ENCODE results near the gene ZDHHC17. TPM values are rescaled to one million over a fixed set of nuclear protein-coding genes. Genes with fewer than 3 reads are reported as not detected.

ZDHHC17 gene
- total RNA-seq, 1 experiment from 2014 or later: 35.3 TPM

DNA sequence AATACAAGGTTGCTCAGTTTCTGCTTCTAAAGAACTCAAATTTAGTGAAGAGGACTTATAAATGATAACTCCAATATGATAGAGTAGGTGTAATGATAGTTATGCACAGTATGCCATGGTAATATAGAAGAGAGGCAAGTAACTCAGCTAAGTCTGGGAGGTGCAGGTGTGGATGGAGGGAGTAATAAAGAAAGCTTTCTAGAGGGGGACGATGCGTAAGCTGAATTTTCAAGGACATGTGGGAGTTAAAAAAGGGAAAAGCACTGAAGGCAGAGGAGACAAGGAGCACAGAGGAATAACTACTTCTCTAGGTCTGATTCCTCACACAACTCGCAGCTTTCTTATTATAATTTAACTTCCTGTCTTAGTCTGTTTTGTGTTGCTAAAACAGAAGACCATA lies 49.1 kb upstream of the ZDHHC17 start:
- no peaks in the 10 kb centered on the region for H3K36me3 ChIP-seq (ENCODE audit: low read depth, low read length)
- no TSS peak for BruUV-seq (replicated peaks)
- ATAC-seq: no peak
- no peak for DNase-seq
- H3K4me3 ChIP-seq (ENCODE audit: low read length): no peak overlapping the region
- H2AFZ ChIP-seq (ENCODE audit: low read length): no peak overlapping the region
- H3F3A ChIP-seq (ENCODE audit: low read length, unreplicated experiment): no peaks in the 10 kb centered on the region
- H3K79me2 ChIP-seq (ENCODE audit: low read length): no peaks in the 10 kb centered on the region
- H3K4me2 ChIP-seq (ENCODE audit: low read length): no peak overlapping the region
- no peak overlapping the region for H3K9ac ChIP-seq (ENCODE audit: low read length)
- H3K27me3 ChIP-seq (ENCODE audit: low read length): no peaks in the 10 kb centered on the region
- intact Hi-C loops (cut with micrococcal nuclease): no loop called here
- no peaks in the 10 kb centered on the region for H3K9me3 ChIP-seq (ENCODE audit: low read length)
- CTCF ChIA-PET: no interaction called here
- no peaks in the 10 kb centered on the region for H3K9me2 ChIP-seq (replicated peaks; ENCODE audit: low read length)
- no peak overlapping the region for H3K27ac ChIP-seq (ENCODE audit: low read length)
- H3K4me1 ChIP-seq (ENCODE audit: insufficient read depth, low read length): peaks cover 5% of the 10 kb centered on the region
- TF ChIP-seq EZH2phosphoT487 (IDR thresholded peaks at IDR 0.05; ENCODE audit: borderline replicate concordance, low read length) (no peak), EZH2 (IDR thresholded peaks at IDR 0.05; ENCODE audit: low read length, unreplicated experiment) (no peak)
- TF ChIP-seq, protein P1, sequence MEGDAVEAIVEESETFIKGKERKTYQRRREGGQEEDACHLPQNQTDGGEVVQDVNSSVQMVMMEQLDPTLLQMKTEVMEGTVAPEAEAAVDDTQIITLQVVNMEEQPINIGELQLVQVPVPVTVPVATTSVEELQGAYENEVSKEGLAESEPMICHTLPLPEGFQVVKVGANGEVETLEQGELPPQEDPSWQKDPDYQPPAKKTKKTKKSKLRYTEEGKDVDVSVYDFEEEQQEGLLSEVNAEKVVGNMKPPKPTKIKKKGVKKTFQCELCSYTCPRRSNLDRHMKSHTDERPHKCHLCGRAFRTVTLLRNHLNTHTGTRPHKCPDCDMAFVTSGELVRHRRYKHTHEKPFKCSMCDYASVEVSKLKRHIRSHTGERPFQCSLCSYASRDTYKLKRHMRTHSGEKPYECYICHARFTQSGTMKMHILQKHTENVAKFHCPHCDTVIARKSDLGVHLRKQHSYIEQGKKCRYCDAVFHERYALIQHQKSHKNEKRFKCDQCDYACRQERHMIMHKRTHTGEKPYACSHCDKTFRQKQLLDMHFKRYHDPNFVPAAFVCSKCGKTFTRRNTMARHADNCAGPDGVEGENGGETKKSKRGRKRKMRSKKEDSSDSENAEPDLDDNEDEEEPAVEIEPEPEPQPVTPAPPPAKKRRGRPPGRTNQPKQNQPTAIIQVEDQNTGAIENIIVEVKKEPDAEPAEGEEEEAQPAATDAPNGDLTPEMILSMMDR (conservative IDR thresholded peaks at IDR 0.05; ENCODE audit: low read depth, low read length): no peak
- H4K20me1 ChIP-seq (ENCODE audit: low read length): no peaks in the 10 kb centered on the region
- POLR2A ChIA-PET (ENCODE audit: unreplicated experiment): no interaction called here

- Histone ChIP-seq H2AFZ (ENCODE audit: low read length) (no peak overlapping the region), H3K36me3 (ENCODE audit: low read depth, low read length) (no peaks in the 10 kb centered on the region), H3K9ac (ENCODE audit: low read length) (no peak overlapping the region), H3K79me2 (ENCODE audit: low read length) (no peaks in the 10 kb centered on the region), H3K4me3 (ENCODE audit: low read length) (no peak overlapping the region), H3K9me2 (replicated peaks; ENCODE audit: low read length) (no peaks in the 10 kb centered on the region), H3K4me2 (ENCODE audit: low read length) (no peak overlapping the region), H4K20me1 (ENCODE audit: low read length) (no peaks in the 10 kb centered on the region), H3K27me3 (ENCODE audit: low read length) (no peaks in the 10 kb centered on the region), H3K9me3 (ENCODE audit: low read length) (no peaks in the 10 kb centered on the region), H3F3A (ENCODE audit: low read length, unreplicated experiment) (no peaks in the 10 kb centered on the region), H3K4me1 (ENCODE audit: insufficient read depth, low read length) (peaks cover 9% of the 10 kb centered on the region), H3K27ac (ENCODE audit: low read length) (no peak overlapping the region)
- intact Hi-C loops (cut with micrococcal nuclease): no loop called here
- TF ChIP-seq EZH2phosphoT487 (IDR thresholded peaks at IDR 0.05; ENCODE audit: borderline replicate concordance, low read length): no peak
- no peak for DNase-seq
- ATAC-seq: no peak
- POLR2A ChIA-PET (ENCODE audit: unreplicated experiment): no interaction called here
- BruUV-seq (replicated peaks): no TSS peak
- CTCF ChIA-PET: no interaction called here
Measured at GRCh38 chr12:76715332-76715731, 48.6 kb upstream of the ZDHHC17 start.

GRCh38 chr12:76717314-76717713 lies 46.6 kb upstream of the ZDHHC17 start:
- ChIA-PET CTCF (no interaction called here), POLR2A (ENCODE audit: unreplicated experiment) (no interaction called here)
- intact Hi-C loops (cut with micrococcal nuclease): no loop called here
- Histone ChIP-seq H3K27ac (ENCODE audit: low read length) (no peak overlapping the region), H3K4me2 (ENCODE audit: low read length) (no peak overlapping the region), H2AFZ (ENCODE audit: low read length) (no peak overlapping the region), H3K9me3 (ENCODE audit: low read length) (no peaks in the 10 kb centered on the region), H3F3A (ENCODE audit: low read length, unreplicated experiment) (no peaks in the 10 kb centered on the region), H3K79me2 (ENCODE audit: low read length) (no peaks in the 10 kb centered on the region), H3K27me3 (ENCODE audit: low read length) (no peaks in the 10 kb centered on the region), H4K20me1 (ENCODE audit: low read length) (no peaks in the 10 kb centered on the region), H3K4me3 (ENCODE audit: low read length) (no peak overlapping the region), H3K36me3 (ENCODE audit: low read depth, low read length) (no peaks in the 10 kb centered on the region), H3K9me2 (replicated peaks; ENCODE audit: low read length) (no peaks in the 10 kb centered on the region), H3K9ac (ENCODE audit: low read length) (no peak overlapping the region), H3K4me1 (ENCODE audit: insufficient read depth, low read length) (peaks cover 13% of the 10 kb centered on the region)
- no TSS peak for BruUV-seq (replicated peaks)
- DNase-seq: no peak
- TF ChIP-seq, protein P1 (conservative IDR thresholded peaks at IDR 0.05; ENCODE audit: low read depth, low read length): no peak
- no peak for TF ChIP-seq EZH2phosphoT487 (IDR thresholded peaks at IDR 0.05; ENCODE audit: borderline replicate concordance, low read length)
- no peak for TF ChIP-seq EZH2 (IDR thresholded peaks at IDR 0.05; ENCODE audit: low read length, unreplicated experiment)
- ATAC-seq: no peak

Data from PC-3 (cell line).